Gastroesophageal sphincter (tissue), 4 donors: ENCODE results near the gene PHAF1. TPM values are rescaled to one million over a fixed set of nuclear protein-coding genes. Genes with fewer than 3 reads are reported as not detected.

Experiments
- ATAC-seq: fragments of 150-250 bp; one replicate; pipeline ENCODE4 v1.9.1; 2016; ENCODE audit warnings: mild to moderate bottlenecking, moderate library complexity
- H3K27ac ChIP-seq, 4 donors: fragments of 200-600 bp; sonication (generic) in 3 of 4; 1 replicate in 3 of 4; 2 replicates in 1 of 4; pipeline ENCODE4 v1.5.1; 2016 to 2019
- H3K27me3 ChIP-seq: fragments of 200-600 bp; sonication (generic); one replicate; pipeline ENCODE4 v1.5.1; 2019
- H3K36me3 ChIP-seq, 2 donors: fragments of 200-600 bp; sonication (generic); one replicate each; pipeline ENCODE4 v1.5.1; 2019; ENCODE audit warnings: control low read depth in 1 of 2
- H3K4me1 ChIP-seq, 3 donors: fragments of 200-600 bp; sonication (generic); 1 replicate in 2 of 3; 2 replicates in 1 of 3; pipeline ENCODE4 v1.5.1; 2016 to 2019; ENCODE audit warnings: control low read depth in 2 of 3
- H3K4me3 ChIP-seq, 2 donors: fragments of 200-600 bp; sonication (generic); one replicate each; pipeline ENCODE4 v1.5.1; 2019; ENCODE audit warnings: mild to moderate bottlenecking in 1 of 2, moderate library complexity in 1 of 2
- H3K9me3 ChIP-seq, 3 donors: fragments of 200-600 bp; sonication (generic); one replicate each; pipeline ENCODE4 v1.5.1; 2017 to 2019; ENCODE audit warnings: control low read depth in 2 of 3
- EP300 ChIP-seq: sonication (generic); formaldehyde crosslinking; IDR thresholded peaks from one replicate; pipeline ENCODE4 v1.6.1; 2017; ENCODE audit warnings: antibody characterized with exemption, mild to moderate bottlenecking
- POLR2A ChIP-seq, 2 donors: fragments of 450-650 bp; IDR thresholded peaks; one replicate each; pipeline ENCODE4 v1.6.1; 2017; ENCODE audit warnings: antibody characterized with exemption in 2 of 2, mild to moderate bottlenecking in 2 of 2, moderate library complexity in 1 of 2
- POLR2AphosphoS5 ChIP-seq: sonication (generic); formaldehyde crosslinking; IDR thresholded peaks from one replicate; pipeline ENCODE4 v1.6.1; 2017; ENCODE audit warnings: antibody characterized with exemption
- WGBS, 2 donors: methylation state at CpG; one replicate each; pipeline ENCODE4 v1.1.5; 2018; ENCODE audit warnings: low coverage in 1 of 2; 5-methylcytosine and 5-hydroxymethylcytosine counted together
- total RNA-seq, 4 donors: library from RNA; depleted of rRNA; stranded (reverse); fragments of >200 nt; gene quantifications; one replicate each; pipeline ENCODE4 v1.1.0, GENCODE V29; 2016
- TF ChIP-seq, protein P1 (sequence below), 4 experiments: fragments of 200-600 bp in 2 of 4; fragments of 450-650 bp in 2 of 4; sonication (generic) in 1 of 4; IDR thresholded peaks; one replicate each; pipeline ENCODE4 v1.5.1; 2017 to 2019; ENCODE audit warnings: antibody characterized with exemption in 4 of 4, mild to moderate bottlenecking in 2 of 4, moderate library complexity in 2 of 4

PHAF1 gene
- total RNA-seq, 4 donors from 2014 or later: 10.9 to 20.4 (median 13.3) TPM

DNA sequence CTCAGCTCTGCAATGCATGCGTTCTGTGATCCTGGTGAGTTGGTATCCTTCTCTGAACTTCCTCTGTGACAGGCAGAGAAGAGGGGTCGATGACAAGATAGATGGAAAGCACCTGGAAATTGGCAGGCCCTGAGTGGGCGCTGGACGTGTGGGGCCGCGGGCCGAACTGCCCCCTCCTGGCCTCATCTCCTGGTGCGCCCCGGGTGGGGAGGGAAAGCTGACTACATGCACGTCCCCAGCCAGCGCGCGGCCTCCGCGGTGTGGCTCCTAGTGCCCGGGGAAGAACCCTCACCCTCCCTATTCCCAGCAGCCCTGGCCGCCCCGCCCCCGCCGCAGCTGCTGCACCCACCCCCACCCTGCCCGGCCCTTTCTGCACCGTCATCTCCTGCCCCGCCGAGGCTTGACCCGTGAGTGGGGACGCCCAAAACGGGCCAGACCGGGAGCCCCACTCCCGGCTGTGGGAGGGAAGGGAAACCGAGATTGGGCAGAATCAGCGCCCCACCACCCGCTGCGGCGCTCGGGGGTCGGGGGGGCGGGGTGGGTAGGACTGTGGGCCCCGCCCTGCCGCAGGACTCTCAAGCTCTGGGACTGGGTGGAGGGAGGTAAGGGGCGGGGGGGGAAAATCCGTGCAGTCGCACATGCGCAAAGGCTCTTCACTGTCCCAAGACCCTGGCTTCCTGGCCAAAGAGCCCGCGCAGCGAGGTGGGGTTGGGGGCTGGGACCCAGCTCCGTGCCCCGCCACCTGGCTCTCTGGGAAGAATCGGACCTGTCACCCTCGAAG is 60.6 kb downstream of the PHAF1 start, which contains the start of gene NOL3:
Gene NOL3 (plus strand): TSS at position 371 of the 781 bp plus-strand sequence.
- Histone ChIP-seq H3K4me3 (peak within 1 kb of the TSS; percentile 36 to 60), H3K27me3 (peaks cover 9% of the 10 kb centered on the region), H3K27ac (peak within 1 kb of the TSS; percentile 76 to 97 (median 95)), H3K4me1 (peaks cover 2 to 99% (median 42%) of the 10 kb centered on the region in 3 donors), H3K36me3 (peaks cover 0 to 23% of the 10 kb centered on the region in 2 donors), H3K9me3 (no peaks in the 10 kb centered on the region)
- peak; percentile 47 to 48 for TF ChIP-seq POLR2A (IDR thresholded peaks at IDR 0.05)
- TF ChIP-seq EP300: no peak
- TF ChIP-seq, protein P1, sequence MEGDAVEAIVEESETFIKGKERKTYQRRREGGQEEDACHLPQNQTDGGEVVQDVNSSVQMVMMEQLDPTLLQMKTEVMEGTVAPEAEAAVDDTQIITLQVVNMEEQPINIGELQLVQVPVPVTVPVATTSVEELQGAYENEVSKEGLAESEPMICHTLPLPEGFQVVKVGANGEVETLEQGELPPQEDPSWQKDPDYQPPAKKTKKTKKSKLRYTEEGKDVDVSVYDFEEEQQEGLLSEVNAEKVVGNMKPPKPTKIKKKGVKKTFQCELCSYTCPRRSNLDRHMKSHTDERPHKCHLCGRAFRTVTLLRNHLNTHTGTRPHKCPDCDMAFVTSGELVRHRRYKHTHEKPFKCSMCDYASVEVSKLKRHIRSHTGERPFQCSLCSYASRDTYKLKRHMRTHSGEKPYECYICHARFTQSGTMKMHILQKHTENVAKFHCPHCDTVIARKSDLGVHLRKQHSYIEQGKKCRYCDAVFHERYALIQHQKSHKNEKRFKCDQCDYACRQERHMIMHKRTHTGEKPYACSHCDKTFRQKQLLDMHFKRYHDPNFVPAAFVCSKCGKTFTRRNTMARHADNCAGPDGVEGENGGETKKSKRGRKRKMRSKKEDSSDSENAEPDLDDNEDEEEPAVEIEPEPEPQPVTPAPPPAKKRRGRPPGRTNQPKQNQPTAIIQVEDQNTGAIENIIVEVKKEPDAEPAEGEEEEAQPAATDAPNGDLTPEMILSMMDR (IDR thresholded peaks at IDR 0.05): peak in 2 of 4 experiments; percentile 8 to 33
- TF ChIP-seq POLR2AphosphoS5: peak; percentile 46
- peak; percentile 70 for ATAC-seq
- WGBS, 2 donors: 0% methylated on average over 1 of the region's 50 CpGs; no CpG with 5 or more reads in 1 of the 2 donors

DNA sequence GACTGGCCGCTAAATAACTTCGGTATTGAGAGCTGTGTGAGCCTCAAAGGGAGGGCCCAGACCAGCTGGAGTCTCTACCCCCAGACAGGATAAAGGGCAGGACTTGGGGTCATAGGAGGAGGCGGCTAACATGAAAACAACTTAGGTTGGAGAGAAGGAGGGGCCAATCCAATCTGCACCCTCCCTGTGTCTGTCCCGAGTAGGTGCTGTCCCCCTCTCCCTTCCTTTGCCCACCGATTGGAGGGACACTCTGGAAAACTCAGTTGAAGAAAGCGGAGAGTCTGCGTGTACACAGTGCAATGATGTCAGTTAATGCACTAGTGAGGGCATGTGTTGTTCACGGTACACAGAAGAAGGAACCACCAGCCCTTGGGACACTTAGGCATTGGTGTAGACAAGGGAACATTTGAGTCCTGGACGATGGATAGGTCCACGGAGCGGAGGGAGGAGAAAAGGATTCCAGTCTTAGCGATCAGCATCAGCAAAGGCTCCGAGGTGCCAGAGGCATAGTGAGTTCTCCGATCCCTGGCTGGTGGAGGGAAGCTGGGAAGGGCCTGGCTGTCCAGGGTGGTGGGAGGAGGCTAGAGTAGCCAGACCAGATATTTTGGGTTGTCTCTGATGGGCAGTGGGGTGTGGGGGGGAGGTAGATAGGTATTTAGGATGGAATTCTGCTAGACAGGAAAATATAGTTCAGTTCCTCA is 61.4 kb downstream of the PHAF1 start:
- peaks cover 2 to 99% (median 37%) of the 10 kb centered on the region in 3 donors for H3K4me1 ChIP-seq

DNA sequence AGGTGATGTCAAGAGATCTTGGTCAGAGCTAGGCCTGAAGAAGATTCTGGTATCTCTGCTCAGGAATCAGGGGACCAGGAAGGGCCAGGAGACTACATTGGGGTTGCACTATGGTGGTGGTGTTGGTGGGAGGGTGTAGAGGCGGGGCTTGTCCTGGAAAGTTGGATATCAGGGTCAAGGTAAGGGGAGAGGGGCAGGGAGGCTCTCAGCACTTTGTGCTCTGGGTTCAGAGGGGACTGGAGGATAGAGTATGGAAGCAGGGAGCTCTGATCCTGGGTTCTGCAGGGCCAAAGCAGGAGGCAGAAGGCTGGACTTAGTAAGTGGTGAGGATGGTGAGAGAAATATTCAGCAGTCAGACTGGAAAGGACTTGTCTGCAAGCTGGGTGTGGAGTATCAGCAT is 63.6 kb downstream of the PHAF1 start:
- peak overlapping the region; percentile 72 to 97 (median 93) for H3K27ac ChIP-seq
- H3K4me1 ChIP-seq: peaks cover 2 to 96% (median 43%) of the 10 kb centered on the region in 3 donors
- H3K4me3 ChIP-seq: peak overlapping the region; percentile 13 to 57
- no peaks in the 10 kb centered on the region for H3K27me3 ChIP-seq
- H3K36me3 ChIP-seq: peaks cover 0 to 20% of the 10 kb centered on the region in 2 donors
- no peak for ATAC-seq
- no peaks in the 10 kb centered on the region for H3K9me3 ChIP-seq
- no peak for TF ChIP-seq EP300
- TF ChIP-seq POLR2AphosphoS5: no peak
- TF ChIP-seq, protein P1 (IDR thresholded peaks at IDR 0.05): no peak
- 75 to 82% methylated on average over 1 of the region's 1 CpG for WGBS, 2 donors

More for the DNA sequence above, 61.4 kb downstream of the PHAF1 start:
- Histone ChIP-seq H3K27ac (peak overlapping the region; percentile 76 to 97 (median 95)), H3K9me3 (no peaks in the 10 kb centered on the region), H3K4me3 (peak overlapping the region; percentile 36 to 60), H3K36me3 (peaks cover 0 to 28% of the 10 kb centered on the region in 2 donors), H3K27me3 (peaks cover 2% of the 10 kb centered on the region)
- TF ChIP-seq, protein P1 (IDR thresholded peaks at IDR 0.05): no peak
- peak; percentile 30 for TF ChIP-seq POLR2AphosphoS5
- 34 to 53% methylated on average over 5 to 10 of the region's 14 CpGs for WGBS, 2 donors
- ATAC-seq: peak; percentile 17

DNA sequence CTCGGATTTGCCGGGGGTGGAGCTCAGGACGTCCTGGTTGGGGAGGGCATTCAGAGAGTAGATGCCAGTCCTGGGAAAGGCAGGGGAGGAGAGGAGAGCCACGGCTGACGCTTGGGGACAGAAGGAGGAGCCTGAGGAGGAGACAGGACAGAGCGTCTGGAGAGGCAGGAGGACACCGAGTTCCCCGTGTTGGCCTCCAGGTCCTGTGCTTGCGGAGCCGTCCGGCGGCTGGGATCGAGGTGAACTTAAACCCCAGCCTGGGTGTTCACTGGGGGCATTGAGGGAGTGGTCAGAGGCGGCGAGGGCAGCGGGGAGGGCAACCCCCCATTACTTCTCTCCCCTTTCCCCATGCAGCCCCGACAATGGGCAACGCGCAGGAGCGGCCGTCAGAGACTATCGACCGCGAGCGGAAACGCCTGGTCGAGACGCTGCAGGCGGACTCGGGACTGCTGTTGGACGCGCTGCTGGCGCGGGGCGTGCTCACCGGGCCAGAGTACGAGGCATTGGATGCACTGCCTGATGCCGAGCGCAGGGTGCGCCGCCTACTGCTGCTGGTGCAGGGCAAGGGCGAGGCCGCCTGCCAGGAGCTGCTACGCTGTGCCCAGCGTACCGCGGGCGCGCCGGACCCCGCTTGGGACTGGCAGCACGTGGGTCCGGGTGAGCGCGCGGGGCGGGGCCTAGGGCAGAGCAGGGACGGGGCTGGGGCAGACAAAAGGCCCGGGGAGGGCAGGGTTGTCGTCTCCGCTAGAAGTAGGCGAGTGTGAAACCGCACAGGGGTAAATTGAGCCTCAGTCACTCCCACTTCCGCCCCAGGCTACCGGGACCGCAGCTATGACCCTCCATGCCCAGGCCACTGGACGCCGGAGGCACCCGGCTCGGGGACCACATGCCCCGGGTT is 64.3 kb downstream of the PHAF1 start:
- Histone ChIP-seq H3K4me1 (peaks cover 2 to 96% (median 38%) of the 10 kb centered on the region in 3 donors), H3K27me3 (no peaks in the 10 kb centered on the region), H3K27ac (peak overlapping the region; percentile 72 to 97 (median 93)), H3K9me3 (no peaks in the 10 kb centered on the region), H3K4me3 (peak overlapping the region; percentile 13 to 57), H3K36me3 (peaks cover 0 to 17% of the 10 kb centered on the region in 2 donors)
- 0 to 1% methylated on average over 2 to 14 of the region's 71 CpGs for WGBS, 2 donors
- TF ChIP-seq, protein P1 (IDR thresholded peaks at IDR 0.05): peak in 3 of 4 experiments; percentile 36 to 65 (median 38)
- TF ChIP-seq POLR2A (IDR thresholded peaks at IDR 0.05) (peak; percentile 67 to 74), EP300 (no peak), POLR2AphosphoS5 (peak; percentile 89)
- peak; percentile 81 for ATAC-seq
